GM18858 (cell line): ENCODE results near the gene RNF145.
A peak's percentile ranks its signal among the peaks of the same experiment; 100 is the strongest.
"Not testable (repeated sequence)": the region's sequence is repeated elsewhere in the genome, so short reads cannot be mapped to it uniquely, and the experiment has no call there.

ENCODE experiments used
- ATAC-seq: cut with Tn5 transposase; IDR thresholded peaks from one replicate; pipeline ENCODE4 v1.9.1; 2021; ENCODE audit not compliant: unreplicated experiment

Gene RNF145

GRCh38 chr5:159209438-159210209 is at the start of gene RNF145:
Gene RNF145 (minus strand): TSS chr5:159209553. CDS start chr5:159203617, 5,936 bp downstream.
- peak; percentile 63 for ATAC-seq

GRCh38 chr5:159258361-159258760 is 49.0 kb upstream of the RNF145 start:
- ATAC-seq = no peak

GRCh38 chr5:159257629-159258283 is 48.4 kb upstream of the RNF145 start:
- no peak for ATAC-seq

- ATAC-seq = no peak
Measured at GRCh38 chr5:159257007-159257406, 47.7 kb upstream of the RNF145 start.

GRCh38 chr5:159252195-159252594 is 42.8 kb upstream of the RNF145 start:
- ATAC-seq = no peak

- no peak for ATAC-seq
Measured at GRCh38 chr5:159249158-159249557, 39.8 kb upstream of the RNF145 start.

- ATAC-seq = no peak
Measured at GRCh38 chr5:159244890-159245289, 35.5 kb upstream of the RNF145 start.

GRCh38 chr5:159244163-159244562 is 34.8 kb upstream of the RNF145 start:
- no peak for ATAC-seq

GRCh38 chr5:159243385-159243784 is 34.0 kb upstream of the RNF145 start:
- ATAC-seq = no peak

- ATAC-seq = no peak
Measured at GRCh38 chr5:159242656-159243055, 33.3 kb upstream of the RNF145 start.

- ATAC-seq = no peak
Measured at GRCh38 chr5:159241946-159242552, 32.7 kb upstream of the RNF145 start.

- ATAC-seq = no peak
Measured at GRCh38 chr5:159240301-159240870, 31.0 kb upstream of the RNF145 start.

- not testable (repeated sequence) for ATAC-seq
Measured at GRCh38 chr5:159235871-159236520, 26.6 kb upstream of the RNF145 start.

GRCh38 chr5:159231167-159231566 is 21.8 kb upstream of the RNF145 start:
- no peak for ATAC-seq

- no peak for ATAC-seq
Measured at GRCh38 chr5:159230657-159231056, 21.3 kb upstream of the RNF145 start.

GRCh38 chr5:159228097-159228496 is 18.7 kb upstream of the RNF145 start:
- ATAC-seq = not testable (repeated sequence)

- no peak for ATAC-seq
Measured at GRCh38 chr5:159227452-159227851, 18.1 kb upstream of the RNF145 start.

- ATAC-seq = no peak
Measured at GRCh38 chr5:159226451-159226850, 17.1 kb upstream of the RNF145 start.

- ATAC-seq = no peak
Measured at GRCh38 chr5:159224471-159224870, 15.1 kb upstream of the RNF145 start.

GRCh38 chr5:159223469-159223868 is 14.1 kb upstream of the RNF145 start:
- ATAC-seq = no peak

GRCh38 chr5:159220206-159220605 is 10.9 kb upstream of the RNF145 start:
- ATAC-seq = no peak
